Activated CD8-positive, alpha-beta memory T cell treated with anti-CD3 and anti-CD28 coated beads, Interleukin-2, amount 50 U/mL, for 24 hours (primary cell): ENCODE measurements around the gene TRMT2A.

Experiments
- DNase-seq: peaks from one replicate; pipeline ENCODE4 v3.0.0-alpha.2; 2020; ENCODE audit errors: extremely low read depth

TRMT2A gene

DNA sequence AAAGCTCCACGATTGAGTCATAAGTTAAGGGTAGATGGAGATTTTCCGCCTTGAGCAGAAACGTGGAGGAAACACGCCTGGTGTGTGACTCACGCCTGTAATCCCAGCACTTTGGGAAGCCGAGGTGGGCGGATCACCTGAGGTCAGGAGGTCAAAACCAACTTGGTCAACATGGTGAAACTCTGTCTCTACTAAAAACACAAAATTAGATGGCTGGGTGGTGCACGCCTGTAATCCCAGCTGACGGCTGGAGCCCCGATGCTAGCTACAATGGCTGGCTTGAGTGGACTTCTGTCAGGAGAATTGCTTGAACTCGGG, 54.3 kb downstream of the TRMT2A start:
- no peak for DNase-seq

DNA sequence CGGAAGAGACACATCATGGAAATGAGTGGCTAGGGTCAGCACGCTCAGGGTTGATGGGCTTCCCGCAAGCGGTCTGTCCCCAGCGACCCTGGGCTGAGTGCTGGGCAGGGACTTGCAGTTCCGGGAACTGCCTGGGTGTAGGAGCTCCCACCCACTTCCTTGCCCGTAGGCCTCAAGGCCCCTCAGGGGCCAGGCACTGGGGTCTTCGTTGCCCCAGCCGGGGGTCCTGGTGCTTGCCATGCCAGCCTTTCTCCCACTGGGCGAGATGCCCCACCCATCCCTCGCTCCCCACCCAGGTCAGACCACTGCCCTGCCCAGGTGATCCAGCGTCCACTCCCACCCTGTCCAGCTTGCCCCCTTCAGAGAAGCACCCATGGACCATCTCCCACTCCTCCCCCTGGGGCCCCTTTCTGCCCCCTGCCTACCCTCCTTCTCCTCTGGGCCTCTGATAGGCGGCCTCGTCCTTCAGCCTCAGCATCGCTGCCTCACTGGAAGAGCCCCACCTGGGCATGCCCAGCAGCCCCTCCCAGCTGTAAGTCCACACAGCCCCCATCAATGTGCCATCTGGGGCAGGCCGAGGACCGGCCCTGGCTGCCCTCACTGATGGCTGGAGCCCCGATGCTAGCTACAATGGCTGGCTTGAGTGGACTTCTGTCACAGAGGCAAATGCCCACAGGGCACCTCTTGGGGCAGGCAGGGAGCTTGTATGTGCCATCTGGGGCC, 54.8 kb downstream of the TRMT2A start:
- DNase-seq, result no peak
